SHP77 (cell line): ENCODE results near the gene ELOB.

ENCODE experiments used
- DNase-seq, 2 experiments: peaks; one replicate each; lab custom pipeline; 2025; lab: John Stamatoyannopoulos, UW

ELOB gene

DNA sequence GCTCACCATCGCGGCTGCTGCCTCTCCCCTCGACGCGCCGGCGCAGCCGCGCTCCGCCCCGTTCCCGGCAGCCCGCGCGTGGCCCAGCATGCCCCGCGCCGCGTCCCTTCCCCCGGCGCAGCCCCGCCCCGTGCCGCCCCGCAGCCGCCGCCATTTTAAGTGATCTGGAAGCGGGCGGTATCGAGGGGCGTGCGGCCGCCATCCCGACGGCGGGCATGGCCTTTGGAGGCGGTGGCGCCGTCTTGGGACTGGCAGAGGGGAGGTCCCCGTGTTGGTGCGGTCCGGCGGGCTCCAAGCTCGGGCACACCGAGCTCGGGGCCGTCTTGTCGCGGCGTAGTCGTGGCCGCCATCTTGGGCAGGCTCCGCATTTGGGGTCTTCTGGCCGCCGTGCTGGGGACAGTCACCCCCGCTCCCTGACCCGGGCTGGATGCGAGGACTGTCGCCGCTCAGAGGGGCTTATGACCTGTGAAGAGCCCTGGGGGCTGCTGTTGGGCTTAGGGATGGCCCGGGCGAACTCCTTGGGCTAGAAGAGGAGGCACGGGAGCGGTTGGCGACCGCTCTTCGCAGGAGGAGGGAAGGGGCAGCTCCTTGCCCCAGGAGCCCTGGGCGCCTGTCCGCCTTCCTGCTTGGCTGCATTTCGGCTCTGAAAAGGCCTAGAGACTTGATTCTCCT lies at the start of gene ELOB:
Gene ELOB, minus strand, starts transcription at position 50 of the 672 bp plus-strand sequence. Its CDS starts 41 bp downstream, at position 9.
- DNase-seq: peak; percentile 71 to 73

DNA sequence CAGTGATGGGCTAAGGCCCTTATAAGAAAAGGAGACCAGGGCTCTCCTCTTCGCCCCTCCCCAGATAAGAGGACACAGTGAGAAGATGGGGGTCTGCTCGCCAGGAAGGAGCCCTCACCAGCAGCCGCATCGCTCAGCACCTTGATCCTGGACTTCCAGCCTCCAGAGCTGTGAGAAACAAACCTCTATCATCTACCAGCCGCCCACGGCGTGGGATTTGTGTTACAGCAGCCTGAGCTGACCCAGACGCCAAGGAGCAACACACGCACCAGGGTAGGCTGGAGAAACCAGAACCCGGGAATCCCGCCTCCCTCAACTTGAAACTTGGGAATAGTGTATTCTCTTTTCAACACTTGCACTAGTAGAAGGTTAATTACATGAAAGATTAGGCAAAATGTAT lies 48.8 kb upstream of the ELOB start:
- DNase-seq: no peak

DNA sequence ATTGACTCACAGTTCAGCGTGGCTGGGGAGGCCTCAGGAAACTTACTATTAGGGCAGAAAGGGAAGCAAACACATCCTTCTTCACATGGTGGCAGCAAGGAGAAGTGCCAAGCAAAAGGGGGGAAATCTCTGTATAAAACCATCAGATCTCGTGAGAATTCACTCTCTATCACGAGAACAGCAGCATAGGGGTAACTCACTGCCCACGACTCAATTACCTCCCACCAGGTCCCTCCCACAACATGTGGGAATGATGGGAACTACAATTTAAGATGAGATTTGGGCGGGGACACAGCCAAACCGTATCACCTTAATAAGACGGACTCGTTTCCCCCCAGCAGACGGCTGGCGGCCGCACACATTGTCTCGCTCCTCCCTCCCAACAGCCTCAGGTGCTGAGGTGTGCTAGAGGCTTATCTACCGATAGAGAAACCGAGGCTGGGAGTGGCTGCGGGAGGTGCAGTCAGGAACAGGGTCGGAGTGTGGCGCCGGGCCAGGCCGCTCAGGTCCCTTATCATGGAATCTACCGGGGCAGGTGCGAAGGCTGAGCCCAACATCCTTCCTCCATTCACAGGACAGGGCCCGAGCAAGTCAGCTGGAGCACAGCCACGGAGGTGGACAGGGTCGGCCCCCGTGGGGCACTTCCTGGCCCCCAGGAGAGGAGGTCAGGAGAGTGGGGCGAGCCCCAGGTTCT lies 48.1 kb upstream of the ELOB start:
- DNase-seq: no peak

DNA sequence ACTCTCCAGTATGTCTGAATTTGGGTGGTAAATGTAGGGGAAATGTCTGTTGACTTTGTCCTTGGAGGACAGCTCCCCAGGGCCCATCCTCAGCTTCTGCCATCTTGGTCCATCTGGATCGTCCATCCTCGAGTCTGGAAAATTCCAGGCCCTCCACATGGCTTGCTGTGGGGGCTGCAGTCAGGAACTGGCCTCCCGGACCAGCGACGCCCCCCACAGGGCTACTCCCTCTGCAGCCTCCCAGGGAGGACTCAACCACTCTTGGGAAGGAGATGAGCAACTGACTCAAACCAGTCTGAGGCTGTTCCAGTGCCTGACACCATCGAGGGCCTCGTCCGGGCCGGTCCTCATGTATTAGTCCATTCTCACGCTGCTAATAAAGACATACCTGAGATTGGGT lies 47.5 kb upstream of the ELOB start:
- DNase-seq: no peak

DNA sequence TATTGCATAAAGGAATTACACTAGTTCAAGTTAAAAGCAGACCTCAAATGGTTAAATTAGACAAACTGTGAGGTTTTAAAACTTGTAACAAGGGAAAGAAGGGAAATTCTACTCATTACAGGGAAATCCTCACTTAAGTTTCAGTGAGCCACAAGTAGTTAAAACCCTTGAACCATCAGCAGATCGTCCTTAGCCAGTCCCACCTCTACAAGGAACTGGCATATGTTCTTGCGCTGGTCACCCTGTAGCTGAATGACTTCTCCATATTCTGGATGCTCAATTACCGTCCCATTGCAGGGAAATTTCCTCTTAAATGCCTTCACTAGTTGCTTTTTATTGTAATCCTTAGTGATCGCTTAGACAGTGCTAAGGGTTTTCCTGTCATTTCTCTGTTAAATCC lies 45.4 kb upstream of the ELOB start:
- no peak for DNase-seq

DNA sequence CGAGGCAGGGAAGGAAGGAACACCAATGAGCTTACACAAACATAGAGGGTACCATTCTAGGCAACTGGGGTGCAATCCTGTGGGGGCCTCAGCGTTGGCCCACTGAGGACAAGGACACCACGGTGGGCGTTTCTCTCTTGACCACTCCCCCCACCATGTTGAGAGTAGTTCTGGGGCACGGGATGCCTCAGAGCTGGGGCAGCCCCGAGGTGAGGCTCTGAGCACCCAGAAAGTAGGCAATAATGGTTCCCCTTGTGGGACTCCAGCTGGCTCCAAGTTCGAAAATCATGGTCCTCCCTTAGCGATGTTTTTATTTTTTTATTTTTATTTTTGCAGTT lies 45.0 kb upstream of the ELOB start:
- DNase-seq: no peak

DNA sequence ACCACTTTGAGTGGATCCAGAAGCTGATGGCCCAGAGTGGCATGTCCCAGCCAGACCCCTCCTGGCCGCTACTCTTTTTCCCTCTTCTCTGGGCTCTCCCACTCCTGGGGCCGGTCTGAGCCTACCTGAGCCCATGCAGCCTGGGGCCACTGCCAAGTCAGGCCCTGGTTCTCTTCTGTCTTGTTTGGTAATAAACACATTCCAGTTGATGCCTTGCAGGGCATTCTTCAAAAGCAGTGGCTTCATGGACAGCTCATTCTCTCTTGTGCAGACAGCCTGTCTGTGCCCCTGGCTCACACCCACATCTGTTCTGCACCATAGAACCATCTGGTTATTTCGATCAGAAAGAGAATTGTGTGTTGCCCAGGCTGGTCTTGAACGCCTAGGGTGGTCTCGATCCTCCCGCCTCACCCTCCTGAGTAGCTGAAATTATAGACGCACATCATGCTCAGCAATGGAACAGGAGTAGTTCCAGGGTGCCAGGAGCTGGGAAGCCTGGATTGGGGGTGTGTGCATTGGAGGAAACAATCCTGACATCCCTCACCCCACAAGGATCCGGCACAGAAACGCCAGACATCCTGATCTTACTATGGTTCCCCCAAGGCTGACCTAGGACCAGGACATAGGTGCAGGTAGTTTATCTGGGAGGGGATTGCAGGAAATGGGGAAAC lies 44.5 kb upstream of the ELOB start:
- DNase-seq: no peak

DNA sequence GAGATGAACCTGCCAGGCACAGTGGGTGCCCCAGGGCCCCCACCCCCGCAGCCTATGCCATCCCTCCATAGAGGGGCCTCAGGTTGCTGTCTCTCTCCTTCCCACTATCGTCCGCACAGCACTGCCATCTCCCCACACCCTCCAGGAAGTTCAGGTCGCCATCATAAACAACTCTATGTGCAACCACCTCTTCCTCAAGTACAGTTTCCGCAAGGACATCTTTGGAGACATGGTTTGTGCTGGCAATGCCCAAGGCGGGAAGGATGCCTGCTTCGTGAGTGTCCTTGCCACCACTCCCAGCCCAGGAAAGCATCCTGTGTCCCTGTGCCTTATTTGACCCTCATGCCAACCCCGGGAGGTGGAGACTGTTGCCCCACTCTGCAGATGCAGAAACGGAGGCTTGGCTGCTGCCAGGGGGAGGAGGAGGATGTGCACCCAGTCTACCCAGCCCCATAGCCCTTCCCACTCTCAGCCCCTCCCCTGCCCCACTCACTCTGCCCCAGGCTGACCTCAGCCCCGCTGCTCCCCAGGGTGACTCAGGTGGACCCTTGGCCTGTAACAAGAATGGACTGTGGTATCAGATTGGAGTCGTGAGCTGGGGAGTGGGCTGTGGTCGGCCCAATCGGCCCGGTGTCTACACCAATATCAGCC lies 43.9 kb upstream of the ELOB start:
- no peak for DNase-seq

DNA sequence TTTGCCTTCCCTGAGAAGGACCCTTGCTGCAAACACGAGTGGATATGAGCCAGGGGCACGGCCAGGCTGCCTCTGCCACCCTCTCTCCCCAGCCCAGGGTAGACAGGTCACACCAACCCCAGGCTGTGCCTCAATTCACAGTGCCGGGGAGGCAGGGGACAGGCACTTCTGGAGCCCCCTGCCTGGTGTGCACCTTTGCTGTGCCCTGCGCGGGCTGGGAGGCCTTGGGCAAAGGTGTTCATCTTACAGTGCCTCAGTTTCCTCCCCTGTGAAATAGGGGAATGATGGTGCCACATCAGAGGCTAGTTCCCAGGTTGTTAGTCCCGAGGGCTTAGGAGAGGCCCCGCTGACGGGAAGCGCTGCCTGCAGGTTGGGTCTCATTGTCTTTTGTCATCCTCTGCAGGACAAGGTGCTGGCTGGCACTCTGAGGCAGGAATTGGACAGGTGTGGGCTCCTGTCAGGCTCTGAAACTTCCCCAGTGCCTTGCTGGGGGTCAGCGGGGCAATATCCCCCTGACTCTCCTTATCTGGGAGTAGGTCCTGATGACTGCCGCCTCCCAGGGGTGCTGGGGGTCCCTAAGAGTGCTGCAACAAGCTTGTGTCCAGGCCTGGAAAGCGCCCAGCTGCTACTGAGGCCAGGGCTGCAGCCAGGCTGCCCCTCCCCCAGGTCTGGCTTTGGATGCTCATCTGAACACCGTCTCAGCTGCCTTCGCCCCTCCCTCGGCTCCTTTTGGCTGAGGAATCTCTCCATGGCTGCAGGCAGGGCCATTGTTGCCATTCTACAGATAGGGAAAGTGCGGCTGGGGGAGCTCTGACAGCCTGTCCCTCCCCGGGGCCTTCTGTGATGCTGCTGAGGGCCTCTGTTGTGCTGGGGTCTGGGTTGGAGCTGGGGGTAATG lies 43.1 kb upstream of the ELOB start:
- no peak for DNase-seq

DNA sequence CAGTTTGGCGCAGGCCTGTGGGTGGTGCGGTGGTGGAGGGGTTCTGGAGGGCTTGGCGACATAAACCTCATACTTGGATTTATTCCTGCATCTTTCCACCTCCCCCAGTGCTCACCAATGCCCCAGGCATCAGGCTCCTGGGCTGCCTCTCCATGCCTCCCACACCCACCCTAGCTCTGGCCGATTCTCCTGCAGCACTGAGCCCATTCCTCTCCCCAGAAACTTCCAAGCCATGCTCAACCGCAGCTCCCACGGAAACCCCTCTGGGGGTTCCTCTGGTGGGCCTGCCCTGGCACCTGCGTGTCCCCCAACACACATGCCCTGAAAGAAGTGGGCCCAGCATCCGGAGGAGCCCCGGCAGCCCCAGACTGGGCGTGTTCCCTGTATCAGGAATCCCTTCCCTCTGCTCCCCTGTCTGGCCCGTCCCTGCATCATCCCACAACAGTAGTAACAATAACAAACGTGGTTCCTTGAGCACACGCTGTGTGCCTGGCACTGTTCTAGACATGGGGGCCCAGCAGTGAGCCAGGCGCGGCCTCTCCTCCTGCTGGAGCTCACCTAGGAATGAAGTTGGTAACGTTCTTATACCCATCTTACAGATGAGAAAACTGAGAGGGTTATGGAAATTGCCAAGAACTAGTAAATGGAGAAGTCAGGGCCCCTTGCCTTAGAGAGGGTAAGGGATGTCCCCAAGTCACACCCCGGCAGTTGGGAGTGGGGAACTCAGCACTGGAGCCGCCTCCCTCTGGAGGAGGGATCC lies 42.3 kb upstream of the ELOB start:
- DNase-seq: no peak

DNA sequence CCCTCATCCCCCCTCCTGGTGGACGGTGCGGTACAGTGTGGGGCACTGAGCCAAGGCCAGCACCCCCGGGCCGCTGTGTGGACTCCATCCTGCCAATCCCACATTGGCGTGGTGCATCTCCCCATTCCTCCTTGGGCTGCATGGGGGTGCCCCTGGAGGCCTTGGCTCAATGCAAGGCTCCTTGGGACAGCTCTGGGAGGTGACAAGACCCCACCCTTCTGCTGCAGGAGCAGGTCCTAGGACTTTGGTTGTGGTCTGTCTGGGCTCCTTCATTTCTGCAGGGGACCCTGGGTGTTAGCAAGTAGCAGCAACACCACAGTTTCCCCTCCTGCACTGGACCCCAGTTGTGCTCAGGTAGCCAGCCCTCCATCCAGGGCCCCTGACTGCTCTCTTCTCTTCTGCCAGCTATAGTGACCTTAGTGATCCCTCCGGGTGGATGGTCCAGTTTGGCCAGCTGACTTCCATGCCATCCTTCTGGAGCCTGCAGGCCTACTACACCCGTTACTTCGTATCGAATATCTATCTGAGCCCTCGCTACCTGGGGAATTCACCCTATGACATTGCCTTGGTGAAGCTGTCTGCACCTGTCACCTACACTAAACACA lies 41.3 kb upstream of the ELOB start:
- no peak for DNase-seq

DNA sequence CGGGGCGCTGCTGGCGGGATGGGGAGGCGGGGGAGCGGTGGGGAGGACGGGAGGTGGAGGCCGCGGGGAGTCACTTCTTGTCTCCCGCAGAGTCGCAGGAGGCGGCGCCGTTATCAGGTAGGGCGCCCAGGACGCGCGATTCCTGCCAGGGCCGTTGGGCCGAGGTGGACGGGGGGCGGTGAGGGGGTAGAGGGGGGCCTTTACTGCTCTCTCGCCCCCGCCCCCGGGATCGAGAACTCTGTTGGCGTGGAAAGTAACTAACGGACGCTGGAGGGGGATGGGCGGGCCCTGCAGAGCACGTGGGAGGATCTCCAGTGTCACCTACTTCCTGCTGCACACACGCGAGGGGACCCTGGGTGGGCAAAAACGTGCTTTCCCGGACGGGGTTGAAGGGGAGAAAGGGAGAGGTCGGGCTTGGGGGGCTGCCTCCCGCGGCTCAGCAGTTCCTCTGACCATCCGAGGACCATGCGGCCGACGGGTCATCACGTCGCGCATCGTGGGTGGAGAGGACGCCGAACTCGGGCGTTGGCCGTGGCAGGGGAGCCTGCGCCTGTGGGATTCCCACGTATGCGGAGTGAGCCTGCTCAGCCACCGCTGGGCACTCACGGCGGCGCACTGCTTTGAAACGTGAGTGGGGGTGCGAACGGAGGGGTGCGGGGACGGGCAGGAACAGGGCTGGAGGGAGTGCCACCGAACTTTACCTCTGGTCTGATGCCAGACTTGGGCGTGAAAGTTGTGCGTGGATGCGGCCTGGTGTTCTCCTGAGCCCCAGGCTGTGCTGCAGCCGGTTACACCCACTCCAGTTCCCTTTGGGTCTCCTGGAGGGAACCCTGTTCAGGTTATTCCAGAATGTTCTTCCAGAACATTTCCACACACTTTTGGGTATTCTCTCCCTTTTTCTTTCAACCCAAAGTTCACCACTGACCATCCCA lies 40.5 kb upstream of the ELOB start:
- DNase-seq: no peak

DNA sequence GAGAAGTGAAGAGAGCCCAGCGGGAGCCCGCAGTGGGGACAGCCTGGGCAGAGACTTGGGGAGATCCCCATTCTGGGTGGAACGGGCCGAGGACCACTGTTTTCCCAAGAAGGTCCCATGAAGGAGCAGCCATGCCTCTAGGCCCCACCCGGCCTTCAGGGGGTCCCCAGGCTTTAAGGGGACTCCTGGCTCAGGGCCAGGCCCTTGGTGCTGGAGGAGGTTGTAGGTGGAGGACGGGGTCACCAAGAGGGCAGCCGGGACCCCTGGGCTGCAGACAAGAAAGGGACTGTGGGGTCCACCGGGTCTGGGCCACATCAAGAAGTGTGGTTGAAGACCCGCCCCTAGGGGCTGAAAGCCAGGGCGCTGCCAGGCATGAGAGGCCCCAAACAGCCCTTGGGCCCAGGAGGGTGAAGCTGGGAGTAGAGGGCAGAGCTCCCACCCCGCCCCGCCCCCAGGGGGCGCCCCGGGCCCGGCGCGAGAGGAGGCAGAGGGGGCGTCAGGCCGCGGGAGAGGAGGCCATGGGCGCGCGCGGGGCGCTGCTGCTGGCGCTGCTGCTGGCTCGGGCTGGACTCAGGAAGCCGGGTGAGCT lies 39.8 kb upstream of the ELOB start, which contains the start of gene PRSS21:
Gene PRSS21, plus strand, starts transcription at position 487 of the 589 bp plus-strand sequence. Its CDS starts 32 bp downstream, at position 519.
- DNase-seq: no peak

DNA sequence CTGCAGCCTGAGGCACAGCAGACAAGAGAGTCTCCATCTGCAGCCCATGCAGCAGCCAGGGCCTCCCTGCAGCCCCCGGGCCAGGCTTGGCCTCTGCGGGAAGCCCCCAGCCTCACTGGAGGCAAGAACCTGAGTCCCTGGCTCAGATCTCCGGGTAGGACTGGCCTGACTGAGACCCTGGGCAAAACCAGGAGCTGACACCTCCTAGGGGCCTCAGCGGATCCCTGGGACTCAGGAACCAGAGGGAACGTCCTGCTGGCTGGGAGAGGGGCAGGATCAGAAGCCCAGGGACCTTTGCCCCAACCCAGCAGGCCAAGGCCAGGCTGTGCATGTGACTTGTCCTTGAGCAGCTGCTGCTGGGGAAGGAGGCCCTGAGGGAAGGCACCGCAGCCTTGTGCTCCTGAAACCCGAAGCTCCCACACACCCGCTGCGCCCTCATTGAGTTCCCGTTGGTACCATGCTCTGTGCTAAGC lies 38.3 kb upstream of the ELOB start:
- no peak for DNase-seq

DNA sequence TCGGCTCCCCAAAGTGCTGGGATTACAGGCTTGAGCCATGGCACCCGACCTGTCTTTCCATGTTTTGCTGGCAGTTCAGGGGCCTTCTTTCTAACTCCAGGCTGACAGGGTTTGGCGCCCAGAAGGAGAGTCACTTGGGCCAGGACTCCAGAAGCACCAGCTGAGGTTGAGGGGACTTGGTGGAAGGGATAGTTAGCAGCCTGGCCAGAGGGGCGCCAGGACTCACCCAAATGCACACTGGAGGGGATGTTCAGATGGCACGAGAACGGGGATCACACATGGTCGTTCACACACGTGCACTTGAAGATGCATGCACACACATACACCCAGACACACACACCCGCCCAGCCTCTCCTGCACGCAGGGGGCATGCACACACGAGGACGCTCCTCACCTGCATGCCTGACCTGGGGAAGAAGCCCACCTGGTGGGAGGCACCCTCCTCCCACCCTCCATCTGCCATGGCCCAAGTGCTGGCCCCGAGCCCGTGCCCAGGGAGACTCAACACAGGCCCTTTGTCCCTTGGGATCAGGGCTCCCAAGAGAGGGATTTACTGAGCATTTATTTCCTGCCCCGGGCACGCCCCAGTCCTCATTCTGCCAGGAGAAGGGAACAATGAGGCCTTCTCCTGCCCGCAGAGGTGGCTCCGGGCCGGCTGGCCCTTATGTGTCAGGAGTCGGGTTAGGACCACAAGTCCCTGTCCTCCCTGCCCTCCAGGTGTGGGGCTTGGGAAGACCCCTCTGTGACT lies 37.6 kb upstream of the ELOB start:
- no peak for DNase-seq

DNA sequence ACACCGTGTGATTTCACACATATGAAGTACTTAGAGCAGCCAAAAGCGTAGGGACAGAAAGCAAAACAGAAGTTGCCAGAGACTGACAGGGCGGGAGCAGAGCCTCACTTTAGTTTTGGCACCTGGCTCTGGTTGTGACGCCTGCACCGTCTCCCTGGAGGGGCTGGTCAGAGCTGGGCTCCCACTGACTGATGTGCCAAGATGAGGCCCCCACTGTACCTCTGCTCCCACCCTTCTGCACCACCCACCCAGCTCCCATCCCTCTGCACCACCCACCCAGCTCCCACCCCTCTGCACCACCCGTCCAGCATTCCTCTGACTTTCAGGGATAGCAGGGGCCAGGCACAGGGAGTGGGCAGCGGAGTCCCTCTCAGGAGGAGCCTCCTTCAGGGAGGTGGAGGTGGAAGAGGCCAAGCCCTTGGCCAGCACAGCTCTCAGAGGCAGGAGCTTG lies 36.7 kb upstream of the ELOB start:
- DNase-seq: no peak

DNA sequence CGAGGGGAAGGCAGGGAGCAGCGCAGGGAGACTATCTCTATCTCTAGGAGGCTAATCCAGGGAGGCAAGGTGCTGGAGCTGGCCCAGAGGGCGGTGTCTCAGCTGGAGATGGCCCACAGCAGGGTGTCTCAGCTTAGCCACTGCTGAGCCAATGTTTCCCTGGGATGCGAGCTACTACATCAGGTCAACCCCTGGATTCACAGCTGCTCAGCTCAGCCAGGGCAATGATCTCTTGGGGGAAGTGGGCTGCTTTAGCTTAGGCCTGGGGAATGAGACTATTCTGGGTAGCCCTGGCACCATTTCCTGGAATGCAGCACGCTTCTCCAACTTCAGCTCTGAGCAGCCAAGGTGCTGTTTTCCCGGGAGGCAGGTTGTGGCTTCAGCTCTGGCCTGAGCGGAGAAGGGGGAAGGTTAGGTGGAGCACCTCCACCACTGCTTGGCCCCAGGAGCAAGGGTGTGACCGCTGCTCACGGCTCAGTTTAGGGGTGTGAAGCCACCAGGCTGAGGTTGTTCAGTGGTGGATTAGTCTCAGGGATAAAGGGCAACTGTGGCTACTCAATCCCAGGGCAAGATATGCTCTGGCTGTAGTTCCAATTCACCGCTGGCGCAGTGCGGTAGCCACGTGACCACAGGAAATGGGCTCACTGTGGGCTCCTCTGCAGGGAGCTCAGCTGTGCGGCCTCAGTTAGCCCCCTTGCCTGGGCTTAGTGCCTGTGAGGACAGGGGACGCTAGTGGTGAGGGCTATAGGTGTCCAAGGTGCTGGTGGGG lies 34.8 kb upstream of the ELOB start:
- DNase-seq: no peak
